B cell (primary cell): ENCODE measurements around the gene TAS2R20.

Source experiments
- CTCF ChIP-seq: fragments of 200-600 bp; IDR thresholded peaks from one replicate; pipeline ENCODE4 v1.8.0; 2022; ENCODE audit warnings: antibody characterized with exemption, mild to moderate bottlenecking
- EZH2 ChIP-seq: IDR thresholded peaks from 2 replicates; pipeline ENCODE4 v1.6.1; 2012; ENCODE audit warnings: borderline replicate concordance, low read depth, mild to moderate bottlenecking, moderate library complexity, low read length; ENCODE audit not compliant: insufficient read depth, poor library complexity, severe bottlenecking

GRCh38 chr12:10968765-10969456, 29.2 kb downstream of the TAS2R20 start:
- no peak for TF ChIP-seq CTCF
- no peak for TF ChIP-seq EZH2
